NCI-H2107 (cell line): ENCODE results near the gene RGR.

Source experiments
- DNase-seq: peaks from one replicate; lab custom pipeline; 2025; lab: John Stamatoyannopoulos, UW

RGR gene, protein sequence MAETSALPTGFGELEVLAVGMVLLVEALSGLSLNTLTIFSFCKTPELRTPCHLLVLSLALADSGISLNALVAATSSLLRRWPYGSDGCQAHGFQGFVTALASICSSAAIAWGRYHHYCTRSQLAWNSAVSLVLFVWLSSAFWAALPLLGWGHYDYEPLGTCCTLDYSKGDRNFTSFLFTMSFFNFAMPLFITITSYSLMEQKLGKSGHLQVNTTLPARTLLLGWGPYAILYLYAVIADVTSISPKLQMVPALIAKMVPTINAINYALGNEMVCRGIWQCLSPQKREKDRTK

DNA sequence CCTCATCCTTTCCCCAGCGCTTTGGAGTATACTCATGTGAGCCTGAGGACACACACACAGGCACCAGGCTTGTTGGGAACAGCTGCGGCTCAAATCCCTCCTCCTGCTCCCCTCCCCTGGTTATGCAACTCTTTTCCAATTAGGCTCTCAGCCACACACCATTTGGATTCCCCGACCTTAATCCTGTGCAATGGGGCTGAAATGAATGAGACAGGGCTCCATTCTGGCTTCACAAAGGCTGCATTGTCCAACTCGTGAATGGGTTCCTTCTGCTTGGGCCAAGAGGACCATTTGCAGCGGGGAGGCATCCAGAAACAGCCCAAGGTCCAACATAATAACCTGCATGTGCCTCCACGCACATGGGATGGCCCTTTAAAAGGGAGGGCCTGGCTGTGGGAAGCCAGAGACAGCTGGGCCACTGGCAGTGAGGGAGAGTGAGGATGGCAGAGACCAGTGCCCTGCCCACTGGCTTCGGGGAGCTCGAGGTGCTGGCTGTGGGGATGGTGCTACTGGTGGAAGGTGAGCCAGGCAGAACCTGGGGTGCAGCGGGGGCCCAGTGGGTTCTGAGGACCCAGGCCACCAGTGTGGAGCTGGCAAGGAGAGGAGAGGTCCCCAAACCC is at the start of gene RGR:
Gene RGR, plus strand, starts transcription at position 403 of the 620 bp plus-strand sequence. Its CDS starts 38 bp downstream, at position 441.
- no peak for DNase-seq

DNA sequence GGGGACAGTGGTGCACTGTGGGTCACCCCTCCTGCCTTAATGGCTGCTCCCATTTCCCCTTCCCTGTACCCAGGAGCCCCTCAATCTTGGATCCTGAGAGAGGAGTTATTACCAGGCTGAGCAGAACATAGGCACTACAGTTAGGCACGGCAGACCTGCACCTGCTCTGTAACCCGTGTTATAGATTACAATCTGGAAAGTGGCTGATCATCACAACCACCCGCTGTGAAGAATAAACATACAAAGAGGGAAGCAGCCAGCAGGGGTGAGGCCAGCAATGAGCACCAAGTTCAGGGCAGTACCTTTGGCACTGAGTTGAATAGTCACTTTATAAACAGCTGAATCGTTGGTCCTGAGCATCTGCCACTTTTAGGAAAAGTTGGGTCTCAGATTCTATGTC is 48.8 kb upstream of the RGR start:
- no peak for DNase-seq

GRCh38 chr10:84196941-84197340 is 47.9 kb upstream of the RGR start:
- no peak for DNase-seq

DNA sequence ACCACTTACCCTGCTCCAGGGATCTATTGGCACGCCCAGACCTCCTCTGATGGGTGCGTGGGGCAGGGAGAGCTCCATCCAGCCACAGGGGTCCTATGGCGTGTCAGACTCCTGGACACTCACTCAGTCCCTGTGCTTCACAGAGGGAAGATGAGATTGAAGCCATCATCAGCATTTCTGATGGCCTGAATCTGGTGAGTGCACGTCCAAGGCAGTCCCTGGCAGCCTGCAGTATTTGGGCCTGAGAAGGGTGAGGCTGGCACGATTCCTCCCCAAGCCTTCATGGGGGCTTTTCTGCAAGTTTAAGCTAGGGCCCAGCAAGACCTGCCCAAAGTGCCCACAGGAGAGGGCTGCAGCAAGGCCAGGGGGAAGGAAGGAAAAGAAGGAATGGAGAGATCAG is 47.2 kb upstream of the RGR start:
- DNase-seq = no peak

GRCh38 chr10:84198206-84198915 is 46.5 kb upstream of the RGR start:
- no peak for DNase-seq

GRCh38 chr10:84200537-84201243 is 44.2 kb upstream of the RGR start:
- no peak for DNase-seq

- no peak for DNase-seq
Observed at GRCh38 chr10:84201244-84201606, 43.6 kb upstream of the RGR start.

DNA sequence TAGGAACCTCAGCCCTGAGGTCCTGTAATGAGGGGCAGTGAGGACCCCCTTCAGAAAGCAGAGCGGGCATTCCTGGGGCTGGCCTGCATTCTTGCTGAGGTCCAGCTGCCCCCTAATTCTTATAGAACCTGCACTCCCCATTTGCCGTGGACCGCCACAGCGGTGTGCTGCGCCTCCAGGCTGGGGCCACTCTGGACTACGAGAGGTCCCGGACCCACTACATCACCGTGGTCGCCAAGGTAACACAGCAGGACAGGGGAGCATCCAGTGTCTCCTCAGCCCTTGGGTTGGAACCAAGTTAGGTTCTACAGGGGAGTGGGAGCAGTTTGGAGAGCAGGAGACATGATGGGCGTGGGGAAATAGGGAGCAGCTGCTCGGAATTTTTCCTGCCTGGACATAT is 43.2 kb upstream of the RGR start:
- DNase-seq = no peak

- no peak for DNase-seq
Observed at GRCh38 chr10:84202349-84202748, 42.5 kb upstream of the RGR start.

- DNase-seq = no peak
Observed at GRCh38 chr10:84204122-84204521, 40.7 kb upstream of the RGR start.

- DNase-seq = no peak
Observed at GRCh38 chr10:84204610-84205009, 40.2 kb upstream of the RGR start.

DNA sequence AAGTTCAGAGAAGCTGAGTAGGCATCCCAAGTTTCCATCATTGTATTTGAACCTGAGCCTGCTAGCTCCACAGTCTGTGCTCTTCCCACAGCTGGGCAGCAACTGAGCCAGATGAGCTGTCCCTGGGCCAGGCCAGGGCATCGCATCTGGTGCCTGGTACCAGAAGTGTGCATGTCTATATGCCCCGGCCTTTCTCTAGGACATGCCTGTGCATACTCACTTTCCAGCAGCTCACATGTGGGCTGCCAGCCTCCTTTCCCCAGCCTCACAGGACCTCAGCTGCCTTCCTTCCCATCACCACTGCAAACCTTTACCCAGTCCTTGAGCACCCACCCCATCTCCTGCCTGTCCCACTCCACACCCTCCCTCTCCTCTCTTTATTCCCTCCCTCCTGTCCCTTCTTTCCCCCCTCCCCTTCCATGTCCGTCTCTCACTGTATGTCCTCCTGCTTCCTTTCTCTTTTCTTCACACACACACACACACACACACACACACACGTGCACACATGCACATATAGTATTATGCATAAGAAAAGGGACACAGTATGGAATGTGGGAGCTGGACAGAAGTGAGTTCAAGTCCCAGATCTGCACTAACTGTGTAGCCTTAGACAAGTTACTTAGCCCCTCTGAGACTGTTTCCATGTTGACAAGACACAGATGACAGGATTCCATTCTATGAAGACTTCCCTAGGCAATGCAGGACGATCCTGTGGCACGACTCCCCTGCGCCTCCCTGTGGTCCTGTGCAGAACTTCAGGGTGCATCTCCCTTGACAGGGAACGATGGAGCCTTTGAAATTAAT is 39.6 kb upstream of the RGR start:
- no peak for DNase-seq

DNA sequence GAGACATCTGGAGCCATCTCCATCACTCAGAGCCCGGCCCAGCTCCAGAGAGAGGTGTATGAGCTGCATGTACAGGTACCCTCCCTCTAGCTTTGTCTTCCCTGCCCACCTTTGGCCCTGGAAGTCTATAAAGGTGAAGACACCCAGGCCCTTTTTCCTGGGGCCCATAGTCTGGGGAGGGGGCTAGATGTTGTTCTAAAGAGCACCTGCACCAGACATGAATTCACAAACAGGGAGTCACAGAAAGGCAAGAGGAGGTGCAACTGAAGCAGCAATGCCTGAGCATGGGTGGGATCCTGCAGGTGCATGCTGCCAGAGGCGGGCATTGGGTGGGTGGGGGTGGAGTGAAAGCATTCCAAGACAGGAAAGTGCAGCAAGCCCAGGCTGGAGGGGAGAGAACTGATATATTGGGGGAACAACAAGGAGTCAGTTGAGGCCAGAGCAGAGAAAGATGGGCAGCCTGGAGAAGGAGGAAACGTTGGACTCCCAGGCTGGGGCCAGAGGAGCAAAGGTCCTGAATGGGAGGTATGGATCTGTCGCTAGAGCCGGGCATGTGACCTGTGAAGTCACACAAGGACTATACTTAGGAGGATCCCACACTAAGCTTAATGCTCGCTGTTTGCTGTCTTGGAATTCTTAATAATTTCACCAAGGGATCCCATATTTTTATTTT is 38.9 kb upstream of the RGR start:
- DNase-seq = no peak

GRCh38 chr10:84208023-84208422 is 36.8 kb upstream of the RGR start:
- no peak for DNase-seq

DNA sequence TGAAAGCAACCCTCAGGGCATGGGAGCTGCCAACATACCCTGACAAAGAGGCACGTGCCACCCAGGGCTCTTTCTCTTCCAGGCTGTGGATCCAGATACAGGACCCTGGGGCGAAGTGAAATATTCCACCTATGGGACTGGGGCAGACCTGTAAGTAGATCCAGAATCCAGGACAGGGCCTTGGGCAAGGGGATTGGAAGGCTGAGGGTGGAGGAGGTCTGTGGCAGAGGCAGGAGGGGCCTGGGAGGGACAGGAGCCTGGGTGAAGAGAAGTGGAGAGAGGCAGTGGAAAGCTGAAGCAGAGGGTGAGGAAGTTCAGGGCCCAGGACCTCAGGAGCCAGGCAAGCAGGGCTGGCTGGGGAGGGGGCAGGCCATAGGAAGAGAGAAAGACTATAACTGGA is 33.3 kb upstream of the RGR start:
- DNase-seq = no peak

DNA sequence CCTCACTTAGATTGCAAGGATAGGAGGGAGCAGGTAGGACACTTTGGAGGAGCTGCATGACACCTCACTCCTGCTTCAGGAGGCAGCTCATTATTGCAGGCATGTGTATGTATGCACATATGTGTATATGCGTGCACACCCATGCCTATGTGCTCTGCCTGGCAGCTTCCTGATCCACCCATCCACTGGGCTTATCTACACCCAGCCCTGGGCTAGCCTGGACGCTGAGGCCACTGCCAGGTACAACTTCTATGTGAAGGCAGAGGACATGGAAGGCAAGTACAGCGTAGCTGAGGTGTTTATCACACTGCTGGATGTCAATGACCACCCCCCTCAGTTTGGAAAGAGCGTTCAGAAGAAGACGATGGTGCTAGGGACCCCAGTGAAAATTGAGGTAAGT is 32.8 kb upstream of the RGR start:
- DNase-seq = no peak

GRCh38 chr10:84213076-84213475 is 31.8 kb upstream of the RGR start:
- no peak for DNase-seq

DNA sequence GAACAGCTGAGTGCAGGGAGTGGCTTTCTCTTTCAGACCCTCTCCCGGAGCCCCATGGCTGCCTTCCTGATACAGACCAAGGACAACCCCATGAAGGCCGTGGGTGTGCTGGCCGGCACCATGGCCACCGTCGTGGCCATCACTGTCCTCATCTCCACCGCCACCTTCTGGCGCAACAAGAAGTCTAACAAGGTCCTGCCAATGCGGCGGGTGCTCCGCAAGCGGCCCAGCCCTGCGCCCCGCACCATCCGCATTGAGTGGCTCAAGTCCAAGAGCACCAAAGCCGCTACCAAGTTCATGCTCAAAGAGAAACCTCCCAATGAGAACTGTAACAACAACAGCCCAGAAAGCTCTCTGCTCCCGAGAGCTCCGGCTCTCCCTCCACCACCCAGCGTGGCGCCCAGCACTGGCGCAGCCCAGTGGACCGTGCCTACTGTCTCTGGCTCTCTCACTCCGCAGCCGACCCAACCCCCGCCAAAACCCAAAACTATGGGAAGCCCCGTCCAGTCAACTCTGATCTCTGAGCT is 30.7 kb upstream of the RGR start:
- DNase-seq = no peak

DNA sequence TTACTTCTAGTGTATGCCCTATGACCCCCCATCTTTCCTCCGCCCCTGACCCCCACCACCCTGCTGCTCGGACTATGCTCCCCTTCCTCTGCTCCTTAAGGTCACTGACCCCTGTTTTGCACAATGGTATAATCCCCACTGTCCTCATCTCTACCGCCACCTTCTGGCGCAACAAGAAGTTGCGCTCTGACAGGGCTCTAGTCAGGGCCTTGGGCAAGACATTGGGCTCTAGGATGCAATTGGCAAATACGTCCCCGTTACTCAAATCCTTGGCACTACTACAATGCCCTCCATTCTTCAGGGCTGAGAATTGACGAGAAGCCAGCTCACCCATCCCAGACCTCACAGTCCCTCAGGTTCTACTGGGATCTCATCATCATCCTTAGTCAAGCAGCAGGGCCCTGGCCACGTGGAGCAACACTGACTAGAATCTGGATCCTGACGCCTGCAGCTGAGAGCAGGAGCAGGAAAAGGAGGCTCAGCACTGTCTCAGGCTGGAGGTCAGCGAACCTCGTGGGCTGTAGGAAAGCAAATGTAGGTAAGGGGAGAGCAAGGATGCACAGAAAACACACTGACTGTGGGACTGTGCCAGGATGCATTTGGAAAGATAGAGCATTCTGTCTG is 30.1 kb upstream of the RGR start:
- no peak for DNase-seq

DNA sequence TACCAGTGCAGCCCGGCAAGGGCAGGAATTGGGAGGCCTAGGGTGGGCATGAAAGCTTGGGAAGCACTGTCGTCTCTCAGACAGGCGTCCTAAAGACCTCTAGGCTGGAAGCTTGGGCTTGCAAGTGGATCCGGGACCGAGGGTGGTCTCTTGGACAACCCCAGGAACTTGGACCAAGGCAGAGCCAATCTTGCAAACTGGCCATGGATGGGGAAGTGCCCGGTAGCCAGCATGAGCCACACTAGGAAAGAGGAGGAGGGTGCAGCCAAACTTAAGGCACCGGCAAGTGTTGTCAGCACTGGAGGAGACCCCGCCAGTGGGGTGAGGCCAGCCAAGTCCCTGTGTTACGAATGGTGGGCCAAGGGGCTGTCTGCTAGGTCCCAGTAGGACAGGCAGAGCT is 28.0 kb upstream of the RGR start:
- no peak for DNase-seq

- DNase-seq = no peak
Observed at GRCh38 chr10:84217746-84218145, 27.1 kb upstream of the RGR start.
